GM19438 (cell line): ENCODE results near the gene RBPJ.

Experiments
- ATAC-seq: cut with Tn5 transposase; IDR thresholded peaks from one replicate; pipeline ENCODE4 v1.9.1; 2021; ENCODE audit warnings: low read depth; ENCODE audit not compliant: unreplicated experiment

The RBPJ gene

DNA sequence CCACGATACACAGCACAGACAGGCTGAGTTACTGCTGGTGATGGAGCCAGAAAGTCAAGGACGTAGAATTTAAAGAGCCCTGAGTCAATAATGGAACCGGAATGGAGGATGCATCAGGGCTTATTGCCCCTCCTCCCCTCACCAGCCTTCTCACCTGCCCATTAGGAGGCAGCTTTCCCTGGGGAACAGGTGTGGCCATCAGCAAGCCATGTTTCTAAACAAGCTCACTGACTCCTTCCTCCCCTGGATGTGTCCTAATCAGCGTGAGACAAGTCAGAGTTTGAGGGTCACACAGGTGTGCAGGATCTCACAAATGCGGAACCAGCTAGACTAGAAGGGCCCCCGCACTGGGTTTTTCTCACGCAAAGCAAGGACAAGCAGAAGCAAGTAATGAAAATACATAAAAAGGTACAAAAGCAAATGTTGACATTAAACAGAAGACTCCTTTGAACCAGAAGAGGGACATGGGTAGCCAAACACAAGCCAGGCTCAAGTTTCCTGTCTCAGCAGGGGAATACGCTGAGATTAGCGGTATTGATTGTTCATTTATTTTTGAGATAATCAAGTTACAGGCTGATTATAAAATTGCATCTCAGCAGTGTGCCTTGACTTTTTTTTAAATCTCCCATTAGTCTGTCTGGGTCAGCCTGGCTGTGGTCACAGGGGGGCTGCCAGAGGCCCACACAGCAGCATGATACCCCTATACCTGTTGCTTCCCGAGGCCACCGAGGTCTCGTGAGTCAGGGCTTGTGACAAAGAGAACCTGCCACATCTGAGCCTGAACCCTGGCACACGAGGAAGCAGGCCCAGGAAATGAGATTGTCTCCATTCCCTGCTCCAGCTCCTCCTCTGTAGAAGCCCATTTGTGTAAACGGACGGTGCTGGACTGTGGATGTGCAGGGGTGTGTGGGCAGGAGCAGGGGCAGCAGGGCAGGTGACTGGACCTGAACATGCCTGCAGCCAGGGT lies 132.0 kb downstream of the RBPJ start:
- no peak for ATAC-seq

GRCh38 chr4:26454961-26455360 lies 134.1 kb downstream of the RBPJ start:
- no peak for ATAC-seq

- no peak for ATAC-seq
Observed at GRCh38 chr4:26455571-26455970, 134.8 kb downstream of the RBPJ start.

- no peak for ATAC-seq
Observed at GRCh38 chr4:26457412-26457811, 136.6 kb downstream of the RBPJ start.

GRCh38 chr4:26458157-26458561 lies 137.3 kb downstream of the RBPJ start:
- no peak for ATAC-seq

DNA sequence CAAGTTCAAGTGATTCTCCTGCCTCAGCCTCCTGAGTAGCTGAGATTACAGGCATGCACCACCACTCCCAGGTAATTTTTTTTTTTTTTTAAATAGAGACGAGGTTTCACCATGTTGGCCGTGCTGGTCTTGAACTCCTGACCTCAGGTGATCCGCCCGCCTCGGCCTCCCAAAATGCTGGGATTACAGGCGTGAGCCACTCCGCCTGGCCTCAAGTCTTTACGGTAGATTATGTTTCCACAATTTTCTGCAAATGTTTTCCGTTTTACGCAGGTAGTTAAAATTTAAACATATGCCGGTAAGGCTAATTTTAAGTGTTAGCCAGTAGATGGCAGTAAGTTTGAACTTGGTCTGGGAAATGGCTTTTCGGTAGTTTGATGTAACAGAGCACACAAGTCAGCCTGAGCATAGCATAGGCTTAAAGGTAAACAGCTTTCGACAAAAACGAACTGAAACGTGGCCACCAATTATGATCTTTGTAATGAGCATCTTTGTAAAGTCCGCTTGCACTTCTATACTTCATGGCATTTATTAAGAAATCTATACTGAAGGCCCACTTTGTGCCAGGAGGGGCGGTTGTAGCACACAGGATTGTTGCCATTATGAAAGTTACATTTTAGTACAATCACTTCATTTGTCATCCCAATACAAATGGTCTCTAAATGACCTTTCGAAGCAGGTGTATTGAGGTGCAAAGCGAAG lies 138.4 kb downstream of the RBPJ start:
- ATAC-seq = no peak

DNA sequence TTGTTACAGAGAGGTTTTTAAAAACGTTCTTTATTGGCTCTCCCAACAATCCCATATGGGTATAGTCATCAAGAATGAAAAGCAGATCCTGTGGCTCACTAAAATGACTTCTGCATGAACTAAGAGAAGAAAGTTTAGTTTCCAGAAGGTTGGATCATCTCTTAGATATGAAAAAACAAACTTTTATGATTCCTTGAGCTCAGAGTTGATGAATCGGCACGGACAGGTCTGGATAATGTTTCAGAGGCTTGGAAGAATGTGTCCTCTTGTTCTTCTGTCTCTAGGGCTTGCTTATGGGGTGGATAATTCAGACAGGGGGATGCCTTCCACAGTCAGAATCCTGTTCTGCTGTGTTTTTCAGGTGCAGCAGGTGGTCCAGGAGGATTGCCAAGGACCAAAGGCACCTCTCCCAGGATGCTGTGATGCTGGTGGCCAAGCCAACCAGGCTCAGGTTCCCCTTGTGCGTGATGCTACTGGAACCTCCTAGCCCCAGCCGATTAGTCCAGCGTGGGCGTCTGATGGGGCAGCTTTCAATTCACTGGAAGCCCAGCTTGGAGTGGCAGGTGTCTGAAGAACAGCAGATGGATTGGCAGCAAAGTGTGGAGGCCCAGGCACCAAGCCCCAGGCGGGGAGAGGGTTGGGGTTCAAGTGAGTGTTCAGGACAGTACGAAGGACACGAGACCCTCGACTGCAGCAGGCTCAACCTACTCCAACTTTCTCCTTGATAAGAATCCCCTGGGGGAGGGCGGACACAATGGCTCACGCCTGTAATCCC lies 139.1 kb downstream of the RBPJ start:
- no peak for ATAC-seq

DNA sequence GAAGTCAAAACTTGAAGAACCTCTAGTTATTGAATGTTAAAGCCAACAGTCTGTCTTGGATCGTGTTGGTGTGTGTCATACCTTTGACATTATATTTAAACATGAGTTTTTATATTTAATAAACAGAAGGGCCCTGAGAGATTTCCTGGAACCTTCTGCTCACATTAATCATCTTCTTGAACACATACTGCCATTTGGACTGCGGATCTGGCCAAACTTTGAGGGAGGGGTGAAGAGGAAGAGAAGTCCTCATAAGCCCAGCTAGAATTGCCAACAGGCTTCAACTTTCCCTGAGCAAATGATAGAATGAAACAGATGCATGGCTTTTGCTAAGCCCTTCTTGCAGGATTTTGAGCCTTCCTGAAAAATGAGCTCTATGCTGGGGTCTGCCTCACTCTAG lies 142.1 kb downstream of the RBPJ start:
- no peak for ATAC-seq

GRCh38 chr4:26463386-26463785 lies 142.6 kb downstream of the RBPJ start:
- ATAC-seq = no peak

- no peak for ATAC-seq
Observed at GRCh38 chr4:26464420-26465095, 143.7 kb downstream of the RBPJ start.

DNA sequence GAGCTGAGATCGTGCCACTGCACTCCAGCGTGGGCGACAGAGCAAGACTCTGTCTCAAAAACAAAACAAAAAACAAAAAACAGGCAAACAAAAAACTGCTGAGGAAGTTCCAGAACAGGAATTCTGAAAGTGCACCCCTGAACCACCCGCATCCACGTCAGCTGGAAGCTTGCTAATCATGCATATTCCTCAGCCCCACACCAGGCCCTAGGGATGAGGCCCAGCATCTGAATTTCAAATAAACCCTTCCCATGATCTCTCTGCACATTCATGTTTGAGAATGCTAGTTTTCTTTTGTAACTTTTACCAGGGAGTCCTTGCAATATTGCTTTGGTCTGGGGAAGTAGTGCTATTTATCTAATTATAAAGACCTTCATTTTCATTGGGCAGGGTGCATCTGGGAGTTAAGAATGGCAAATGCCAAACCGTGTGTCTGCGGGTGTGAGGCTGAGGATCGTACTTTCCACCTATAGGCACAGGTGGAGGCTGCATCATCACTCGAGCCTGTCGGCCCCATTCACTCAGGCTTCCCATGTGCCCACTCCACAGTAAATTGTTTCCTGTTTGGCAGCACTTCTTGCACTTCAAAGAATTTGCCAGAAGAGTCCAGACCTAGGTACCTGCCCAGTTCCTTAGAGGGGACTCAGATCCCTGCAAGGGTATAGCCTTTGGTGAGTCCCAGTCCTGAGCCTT lies 145.9 kb downstream of the RBPJ start:
- no peak for ATAC-seq

DNA sequence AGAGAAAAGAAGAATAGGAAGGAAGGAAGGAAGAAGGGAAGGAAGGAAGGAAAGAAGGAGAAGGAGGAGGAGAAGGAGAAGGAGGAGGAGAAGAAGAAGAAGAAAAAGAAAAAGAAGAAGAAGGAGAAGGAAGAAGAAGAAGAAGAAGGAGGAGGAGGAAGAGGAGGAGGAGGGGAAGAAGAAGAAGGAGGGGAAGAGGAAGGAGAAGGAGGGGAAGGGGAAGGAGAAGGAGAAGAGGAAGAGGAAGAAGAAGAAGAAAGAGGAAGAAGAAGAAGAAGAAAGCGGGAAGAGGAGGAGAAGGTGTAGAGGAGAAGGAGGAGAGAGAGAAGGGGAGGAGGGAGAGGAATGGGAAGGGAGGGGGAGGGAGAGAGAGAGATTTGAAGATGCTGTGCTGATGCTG lies 146.9 kb downstream of the RBPJ start:
- no peak for ATAC-seq

DNA sequence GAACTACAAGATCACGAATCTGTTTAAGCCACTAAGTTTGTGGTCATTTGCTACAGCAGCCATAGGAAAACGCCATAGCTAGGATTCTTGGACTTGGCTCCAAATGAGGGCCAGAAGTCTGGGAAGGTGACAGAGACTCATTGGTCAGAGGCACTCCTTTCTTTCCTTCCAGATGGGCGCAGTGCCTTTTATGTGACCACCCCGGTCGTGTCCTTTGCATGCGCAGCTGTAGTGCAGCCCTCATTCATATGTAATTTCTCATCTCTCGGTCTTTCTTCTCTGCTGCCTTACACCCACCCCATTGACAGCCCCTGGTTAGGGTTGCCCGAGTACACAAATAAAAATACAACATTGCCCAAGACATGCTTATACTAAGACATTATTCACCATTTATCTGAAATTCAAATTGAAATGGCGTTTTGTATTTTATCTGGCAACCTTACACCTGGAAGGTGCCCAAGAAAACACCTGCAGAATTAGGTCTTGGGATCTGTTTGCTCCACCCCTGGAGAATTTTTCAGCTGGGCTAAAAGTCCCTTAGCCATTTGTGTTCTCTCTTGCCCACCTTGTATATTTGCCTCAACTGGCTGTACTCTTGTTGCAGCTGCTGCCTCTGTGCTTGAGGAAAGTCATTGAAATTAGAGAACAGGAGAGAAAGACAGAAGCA lies 147.6 kb downstream of the RBPJ start:
- no peak for ATAC-seq

GRCh38 chr4:26468977-26469376 lies 148.2 kb downstream of the RBPJ start:
- no peak for ATAC-seq

DNA sequence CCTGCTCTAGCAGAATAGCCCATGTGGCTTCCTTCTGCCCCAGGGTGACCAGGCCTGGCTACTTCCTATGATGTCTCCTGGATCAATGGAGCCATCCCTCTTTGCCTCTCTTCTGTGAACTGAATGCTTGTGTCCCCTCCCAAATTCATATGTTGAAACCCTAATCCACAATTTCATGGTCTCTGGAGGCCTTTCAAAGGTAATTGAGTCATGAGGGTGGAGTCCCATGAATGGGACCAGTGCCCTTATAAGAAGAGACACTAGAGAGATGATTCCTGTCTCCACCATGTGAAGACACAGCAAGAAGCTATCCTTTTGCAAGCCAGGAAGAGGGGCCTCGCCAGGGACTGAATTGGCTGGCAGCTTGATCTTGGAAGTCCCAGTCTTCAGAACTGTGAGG lies 151.1 kb downstream of the RBPJ start:
- ATAC-seq = no peak

DNA sequence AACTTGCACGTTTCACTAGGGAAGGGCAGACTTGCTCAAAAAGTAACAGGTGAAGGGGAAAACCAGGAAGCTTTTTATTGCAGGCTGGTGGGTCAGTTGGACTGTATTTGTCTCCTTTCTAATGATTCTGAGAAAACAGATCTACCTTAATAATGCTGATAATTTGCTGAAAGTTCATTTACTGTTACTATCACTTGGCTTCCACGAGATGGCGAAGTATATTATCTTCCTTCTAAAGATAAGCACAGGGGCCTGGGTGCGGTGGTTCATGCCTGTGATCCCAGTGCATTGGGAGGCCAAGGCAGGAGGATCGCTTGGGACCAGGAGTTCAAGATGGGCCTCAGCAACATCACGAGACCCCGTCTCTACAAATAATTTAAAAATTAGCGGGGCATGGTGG lies 153.1 kb downstream of the RBPJ start:
- no peak for ATAC-seq

GRCh38 chr4:26474551-26474950 lies 153.7 kb downstream of the RBPJ start:
- no peak for ATAC-seq

GRCh38 chr4:26475716-26476115 lies 154.9 kb downstream of the RBPJ start:
- ATAC-seq = no peak

GRCh38 chr4:26476545-26476944 lies 155.7 kb downstream of the RBPJ start:
- no peak for ATAC-seq
